HPDE6-E6E7 (cell line): ENCODE measurements around the gene ARHGAP10.
"Not testable (repeated sequence)": the region's sequence is repeated elsewhere in the genome, so short reads cannot be mapped to it uniquely, and the experiment has no call there.

Experiments used
- DNase-seq: peaks from one replicate; pipeline ENCODE4 v3.0.0; 2011; ENCODE audit warnings: missing footprints; ENCODE audit errors: extremely low spot score

ARHGAP10 gene

GRCh38 chr4:148064451-148064850 lies 332.6 kb downstream of the ARHGAP10 start:
- DNase-seq = no peak

- DNase-seq = no peak
Measured at GRCh38 chr4:148065075-148065474, 333.2 kb downstream of the ARHGAP10 start.

- no peak for DNase-seq
Measured at GRCh38 chr4:148067301-148067916, 335.5 kb downstream of the ARHGAP10 start.

GRCh38 chr4:148068065-148068911 lies 336.4 kb downstream of the ARHGAP10 start:
- no peak for DNase-seq

- DNase-seq = no peak
Measured at GRCh38 chr4:148069086-148069894, 337.4 kb downstream of the ARHGAP10 start.

- DNase-seq = no peak
Measured at GRCh38 chr4:148069895-148070178, 337.9 kb downstream of the ARHGAP10 start.

GRCh38 chr4:148071009-148071408 lies 339.1 kb downstream of the ARHGAP10 start:
- no peak for DNase-seq

GRCh38 chr4:148072789-148073188 lies 340.9 kb downstream of the ARHGAP10 start:
- no peak for DNase-seq

- DNase-seq = no peak
Measured at GRCh38 chr4:148073349-148073748, 341.5 kb downstream of the ARHGAP10 start.

GRCh38 chr4:148074462-148074861 lies 342.6 kb downstream of the ARHGAP10 start:
- DNase-seq = no peak

- no peak for DNase-seq
Measured at GRCh38 chr4:148075438-148075837, 343.6 kb downstream of the ARHGAP10 start.

- no peak for DNase-seq
Measured at GRCh38 chr4:148076964-148077363, 345.1 kb downstream of the ARHGAP10 start.

- no peak for DNase-seq
Measured at GRCh38 chr4:148077581-148077980, 345.7 kb downstream of the ARHGAP10 start.

GRCh38 chr4:148078061-148078460 lies 346.2 kb downstream of the ARHGAP10 start:
- no peak for DNase-seq

GRCh38 chr4:148079961-148080360 lies 348.1 kb downstream of the ARHGAP10 start:
- DNase-seq = no peak

GRCh38 chr4:148081267-148081666 lies 349.4 kb downstream of the ARHGAP10 start:
- no peak for DNase-seq

GRCh38 chr4:148081745-148082144 lies 349.9 kb downstream of the ARHGAP10 start:
- no peak for DNase-seq

GRCh38 chr4:148083073-148083472 lies 351.2 kb downstream of the ARHGAP10 start:
- DNase-seq = not testable (repeated sequence)

- DNase-seq = no peak
Measured at GRCh38 chr4:148089624-148090023, 357.7 kb downstream of the ARHGAP10 start.

- DNase-seq = no peak
Measured at GRCh38 chr4:148090029-148090428, 358.1 kb downstream of the ARHGAP10 start.

- no peak for DNase-seq
Measured at GRCh38 chr4:148090503-148091476, 358.9 kb downstream of the ARHGAP10 start.
